GM23338 (cell line): Measurements from ENCODE around the gene CELSR3. TPM values are rescaled to one million over a fixed set of nuclear protein-coding genes. Genes with fewer than 3 reads are reported as not detected.

ENCODE experiments used
- ATAC-seq: fragments of 200-7000 bp; cut with Tn5 transposase; 3 replicates; pipeline ENCODE4 v1.9.1; 2020
- DNase-seq: peaks from one replicate; pipeline ENCODE4 v3.0.0-alpha.2; 2015; ENCODE audit warnings: low spot score
- H2AFZ ChIP-seq: fragments of 200-600 bp; sonication (generic); 2 replicates; pipeline ENCODE4 v1.8.0; 2016; ENCODE audit warnings: antibody characterized with exemption, mild to moderate bottlenecking, moderate library complexity
- H3F3A ChIP-seq: fragments of 200-600 bp; sonication (generic); replicated peaks from 2 replicates; pipeline ENCODE4 v1.8.0; 2017; ENCODE audit warnings: antibody characterized with exemption, mixed run types, low read depth
- H3K27ac ChIP-seq: fragments of 200-600 bp; sonication (generic); 2 replicates; pipeline ENCODE4 v1.6.1; 2016; ENCODE audit warnings: low read depth
- H3K27me3 ChIP-seq: fragments of 200-600 bp; sonication (generic); 2 replicates; pipeline ENCODE4 v1.8.0; 2016; ENCODE audit warnings: mild to moderate bottlenecking, mixed run types, moderate library complexity; ENCODE audit not compliant: insufficient read depth
- H3K36me3 ChIP-seq: fragments of 200-600 bp; sonication (generic); 2 replicates; pipeline ENCODE4 v1.8.0; 2016; ENCODE audit warnings: mild to moderate bottlenecking; ENCODE audit not compliant: insufficient read depth
- H3K4me1 ChIP-seq: fragments of 200-600 bp; sonication (generic); 2 replicates; pipeline ENCODE4 v1.8.0; 2016; ENCODE audit warnings: mild to moderate bottlenecking, moderate library complexity; ENCODE audit not compliant: insufficient read depth
- H3K4me2 ChIP-seq: fragments of 200-600 bp; sonication (generic); 2 replicates; pipeline ENCODE4 v1.7.1; 2017; ENCODE audit warnings: mixed run types
- H3K4me3 ChIP-seq: fragments of 200-600 bp; sonication (generic); 2 replicates; pipeline ENCODE4 v1.6.1; 2016; ENCODE audit warnings: mixed run types
- H3K79me2 ChIP-seq: fragments of 200-600 bp; sonication (generic); replicated peaks from 2 replicates; pipeline ENCODE4 v1.8.0; 2017; ENCODE audit warnings: mild to moderate bottlenecking; ENCODE audit not compliant: insufficient read depth
- H3K9me2 ChIP-seq: fragments of 200-600 bp; sonication (generic); 2 replicates; pipeline ENCODE4 v1.8.0; 2017; ENCODE audit not compliant: insufficient read depth
- H4K20me1 ChIP-seq: fragments of 200-600 bp; sonication (generic); replicated peaks from 2 replicates; pipeline ENCODE4 v1.8.0; 2017; ENCODE audit warnings: mild to moderate bottlenecking; ENCODE audit not compliant: insufficient read depth
- H3K27ac Mint-ChIP-seq: 2 replicates; pipeline ENCODE4 v1.8.0; 2020; ENCODE audit warnings: inconsistent platforms, mild to moderate bottlenecking, moderate library complexity, mixed read lengths
- H3K27me3 Mint-ChIP-seq: 3 replicates; pipeline ENCODE4 v1.8.0; 2022; ENCODE audit warnings: low read depth, mild to moderate bottlenecking, moderate library complexity, mixed read lengths, inconsistent platforms; ENCODE audit not compliant: insufficient read depth, poor library complexity
- H3K36me3 Mint-ChIP-seq: 3 replicates; pipeline ENCODE4 v1.8.0; 2021; ENCODE audit warnings: low read depth, mild to moderate bottlenecking, inconsistent platforms, moderate library complexity, mixed read lengths
- H3K4me1 Mint-ChIP-seq: 3 replicates; pipeline ENCODE4 v1.8.0; 2020; ENCODE audit warnings: mild to moderate bottlenecking, inconsistent platforms, mixed read lengths
- H3K4me3 Mint-ChIP-seq: 3 replicates; pipeline ENCODE4 v1.8.0; 2021; ENCODE audit warnings: moderate library complexity, mild to moderate bottlenecking, inconsistent platforms, mixed read lengths
- H3K9me3 Mint-ChIP-seq: 3 replicates; pipeline ENCODE4 v1.8.0; 2020; ENCODE audit warnings: moderate library complexity, mild to moderate bottlenecking, inconsistent platforms, mixed read lengths
- CREB1 ChIP-seq: fragments of 250-450 bp; sonication (Bioruptor Pico); IDR thresholded peaks from 2 replicates; pipeline ENCODE4 v1.5.0; 2020; ENCODE audit warnings: low read depth, mild to moderate bottlenecking, moderate library complexity
- CTCF ChIP-seq, 2 experiments: fragments of 200-600 bp in 1 of 2; sonication (generic) in 1 of 2; conservative IDR thresholded peaks; 2 replicates each; pipeline versions ENCODE4 v1.5.1 to v1.6.1; 2016 to 2017; ENCODE audit warnings: antibody characterized with exemption in 2 of 2, low read depth in 2 of 2, mild to moderate bottlenecking in 2 of 2, moderate library complexity in 1 of 2
- EZH2 ChIP-seq: fragments of 200-600 bp; sonication (generic); IDR thresholded peaks from one replicate; pipeline ENCODE4 v1.8.0; 2017; ENCODE audit warnings: antibody characterized with exemption, mild to moderate bottlenecking, low read depth; ENCODE audit not compliant: unreplicated experiment
- EZH2phosphoT487 ChIP-seq: fragments of 200-600 bp; sonication (generic); IDR thresholded peaks from one replicate; pipeline ENCODE4 v1.8.1; 2018; ENCODE audit warnings: antibody characterized with exemption; ENCODE audit not compliant: unreplicated experiment
- JUNB ChIP-seq: IDR thresholded peaks from one replicate; pipeline ENCODE4 v1.6.1; 2016; ENCODE audit warnings: antibody characterized with exemption; ENCODE audit not compliant: unreplicated experiment
- NANOG ChIP-seq: IDR thresholded peaks from 2 replicates; pipeline ENCODE4 v1.6.1; 2016; ENCODE audit warnings: antibody characterized with exemption, borderline replicate concordance
- POLR2AphosphoS5 ChIP-seq: IDR thresholded peaks from 2 replicates; pipeline ENCODE4 v1.6.1; 2016; ENCODE audit warnings: antibody characterized with exemption, low read depth
- REST ChIP-seq: IDR thresholded peaks from one replicate; pipeline ENCODE4 v1.6.1; 2018; ENCODE audit warnings: antibody characterized with exemption; ENCODE audit not compliant: unreplicated experiment
- ZNF114 ChIP-seq: fragments of 250-450 bp; sonication (Bioruptor Pico); IDR thresholded peaks from 2 replicates; pipeline ENCODE4 v1.5.0; 2020; ENCODE audit warnings: mild to moderate bottlenecking, moderate library complexity
- ZNF331 ChIP-seq: fragments of 250-450 bp; sonication (Bioruptor Pico); IDR thresholded peaks from 2 replicates; pipeline ENCODE4 v1.5.0; 2020; ENCODE audit warnings: low read depth, mild to moderate bottlenecking, moderate library complexity
- ZNF462 ChIP-seq: fragments of 250-450 bp; sonication (Bioruptor Pico); IDR thresholded peaks from 2 replicates; pipeline ENCODE4 v1.5.0; 2020; ENCODE audit warnings: mild to moderate bottlenecking, moderate library complexity
- polyA plus RNA-seq: library from polyadenylated mRNA; unstranded; fragments of >200 nt; fragmentation: Nextera tagmentation; extraction: Ambion mirVana; gene quantifications from 2 replicates; pipeline ENCODE4 v1.2.1, GENCODE V29; 2016
- total RNA-seq: library from RNA; depleted of rRNA; stranded (reverse); fragments of >200 nt; shearing (Covaris generic); gene quantifications from 2 replicates; pipeline ENCODE4 v1.2.3, GENCODE V29; 2014

The CELSR3 gene
- total and polyA plus RNA-seq, 2 experiments from 2014 or later, result 7.5 to 33.3 TPM

GRCh38 chr3:48694610-48695392, 32.1 kb upstream of the CELSR3 start (continued):
- TF ChIP-seq ZNF462 (no peak), CREB1 (CRISPR knock-in tag) (no peak), EZH2 (no peak), ZNF114 (CRISPR knock-in tag) (no peak), POLR2AphosphoS5 (no peak), JUNB (no peak), CTCF (conservative IDR thresholded peaks at IDR 0.05; ENCODE audit: low read depth in 2 of 2) (no peak)

- H3K4me2 ChIP-seq, result no peak overlapping the region
- DNase-seq (no peak), ATAC-seq (no peak)
- no peak overlapping the region for H3K27ac Mint-ChIP-seq
- no peaks in the 10 kb centered on the region for H3K9me2 ChIP-seq
- no peaks in the 10 kb centered on the region for H3K9me3 Mint-ChIP-seq
- H3K36me3 ChIP-seq, result peaks cover 61% of the 10 kb centered on the region
- H3K27me3 Mint-ChIP-seq, result peaks cover 2% of the 10 kb centered on the region
- H4K20me1 ChIP-seq, result peaks cover 77% of the 10 kb centered on the region
- no peak overlapping the region for H3K4me3 Mint-ChIP-seq
- peaks cover 60% of the 10 kb centered on the region for H3K79me2 ChIP-seq
- peaks cover 45% of the 10 kb centered on the region for H3F3A ChIP-seq
- peaks cover 18% of the 10 kb centered on the region for H3K4me1 Mint-ChIP-seq
- peaks cover 16% of the 10 kb centered on the region for H3K4me1 ChIP-seq
- H3K4me3 ChIP-seq, result no peak overlapping the region
- no peaks in the 10 kb centered on the region for H3K27me3 ChIP-seq
- peaks cover 78% of the 10 kb centered on the region for H3K36me3 Mint-ChIP-seq
- peak overlapping the region; percentile 85 for H3K27ac ChIP-seq
- no peak overlapping the region for H2AFZ ChIP-seq
- TF ChIP-seq REST (no peak), NANOG (no peak), CTCF (conservative IDR thresholded peaks at IDR 0.05; ENCODE audit: low read depth in 2 of 2) (no peak), EZH2phosphoT487 (no peak), ZNF331 (no peak)
Observed at GRCh38 chr3:48693826-48694225, 31.1 kb upstream of the CELSR3 start.
